Activated B cell treated with CpG ODN at 0.5 μM for 24 hours (primary cell): ENCODE measurements around the gene LMTK3. TPM values are rescaled to one million over a fixed set of nuclear protein-coding genes. Genes with fewer than 3 reads are reported as not detected.

Experiments
- ATAC-seq: fragments of 200-7000 bp; cut with Tn5 transposase; one replicate; pipeline ENCODE4 v1.10.0; 2021; ENCODE audit warnings: low read depth, mild to moderate bottlenecking, moderate library complexity
- CTCF ChIA-PET: fragments of 350-600 bp; sonication (Branson Sonifier 250); formaldehyde crosslinking; loops from one replicate; lab custom pipeline; 2021; ENCODE audit warnings: antibody characterized with exemption; lab: Charles Lee
- POLR2A ChIA-PET: fragments of 350-600 bp; sonication (Branson Sonifier 250); formaldehyde crosslinking; loops from one replicate; lab custom pipeline; 2021; ENCODE audit warnings: antibody characterized with exemption; lab: Charles Lee
- DNase-seq: peaks from one replicate; pipeline ENCODE4 v3.0.0; 2022
- H3K27ac Mint-ChIP-seq: one replicate; pipeline ENCODE4 v1.8.0; 2020; ENCODE audit warnings: mixed read lengths
- H3K27me3 Mint-ChIP-seq: one replicate; pipeline ENCODE4 v1.8.0; 2021; ENCODE audit warnings: mixed read lengths
- H3K36me3 Mint-ChIP-seq: one replicate; pipeline ENCODE4 v1.8.0; 2021; ENCODE audit warnings: low read depth, mixed read lengths
- H3K4me1 Mint-ChIP-seq: one replicate; pipeline ENCODE4 v1.8.0; 2021; ENCODE audit warnings: mixed read lengths
- H3K4me3 Mint-ChIP-seq: one replicate; pipeline ENCODE4 v1.8.0; 2020; ENCODE audit warnings: mild to moderate bottlenecking, mixed read lengths
- H3K9me3 Mint-ChIP-seq: one replicate; pipeline ENCODE4 v1.8.0; 2020; ENCODE audit warnings: mixed read lengths
- intact Hi-C: fragments of 100-400 bp; cut with micrococcal nuclease; formaldehyde crosslinking; loops from one replicate; pipeline ENCODE4 v1.15.1; 2024
- total RNA-seq: library from RNA; stranded (reverse); gene quantifications from 2 replicates; pipeline ENCODE4 v1.2.3, GENCODE V29; 2022
- TF ChIP-seq, protein P1 (sequence below): fragments of 200-600 bp; IDR thresholded peaks from one replicate; pipeline ENCODE4 v1.8.0; 2022; ENCODE audit warnings: antibody characterized with exemption, mild to moderate bottlenecking

LMTK3 gene
- total RNA-seq, 1 donor from 2014 or later: 0.60 TPM

DNA sequence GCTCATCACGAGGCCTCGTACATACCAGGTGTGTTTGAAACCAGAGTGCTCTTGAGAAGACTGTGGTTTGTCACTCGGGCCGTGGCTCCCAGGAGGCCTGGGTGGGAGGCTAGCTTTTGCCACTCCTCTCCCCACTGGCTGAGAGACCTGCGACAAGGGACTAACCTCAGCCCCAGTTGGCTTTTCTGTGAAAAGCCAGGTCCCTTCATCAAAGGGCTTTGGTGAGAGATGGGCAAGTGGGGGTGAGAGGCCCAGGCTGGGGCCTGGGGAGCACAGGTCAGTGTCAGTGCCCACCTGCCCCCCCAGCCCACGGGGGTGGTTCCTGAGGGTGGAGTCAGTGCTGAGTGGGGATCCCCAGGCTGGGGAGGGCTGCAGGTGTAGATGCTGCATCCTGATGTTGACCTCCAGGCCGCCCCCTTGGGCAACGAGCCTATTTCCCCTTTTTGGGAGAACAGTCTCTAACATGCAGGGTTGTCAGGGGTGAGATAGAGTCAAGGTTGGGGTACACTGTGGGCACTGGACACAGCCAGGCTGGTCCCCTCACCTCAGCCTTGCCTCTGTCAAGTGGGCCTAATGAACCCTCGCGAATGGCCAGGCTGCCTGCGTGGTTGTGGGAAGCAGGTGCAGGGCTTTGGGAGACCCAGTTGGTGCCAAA, 55.6 kb downstream of the LMTK3 start:
- DNase-seq: no peak
- intact Hi-C loops: no loop called here
- peaks cover 8% of the 10 kb centered on the region for H3K4me1 Mint-ChIP-seq
- no peak overlapping the region for H3K4me3 Mint-ChIP-seq
- no peaks in the 10 kb centered on the region for H3K27me3 Mint-ChIP-seq
- no peak overlapping the region for H3K27ac Mint-ChIP-seq
- ChIA-PET POLR2A (no interaction called here), CTCF (no interaction called here)
- peaks cover 62% of the 10 kb centered on the region for H3K36me3 Mint-ChIP-seq
- TF ChIP-seq, protein P1, sequence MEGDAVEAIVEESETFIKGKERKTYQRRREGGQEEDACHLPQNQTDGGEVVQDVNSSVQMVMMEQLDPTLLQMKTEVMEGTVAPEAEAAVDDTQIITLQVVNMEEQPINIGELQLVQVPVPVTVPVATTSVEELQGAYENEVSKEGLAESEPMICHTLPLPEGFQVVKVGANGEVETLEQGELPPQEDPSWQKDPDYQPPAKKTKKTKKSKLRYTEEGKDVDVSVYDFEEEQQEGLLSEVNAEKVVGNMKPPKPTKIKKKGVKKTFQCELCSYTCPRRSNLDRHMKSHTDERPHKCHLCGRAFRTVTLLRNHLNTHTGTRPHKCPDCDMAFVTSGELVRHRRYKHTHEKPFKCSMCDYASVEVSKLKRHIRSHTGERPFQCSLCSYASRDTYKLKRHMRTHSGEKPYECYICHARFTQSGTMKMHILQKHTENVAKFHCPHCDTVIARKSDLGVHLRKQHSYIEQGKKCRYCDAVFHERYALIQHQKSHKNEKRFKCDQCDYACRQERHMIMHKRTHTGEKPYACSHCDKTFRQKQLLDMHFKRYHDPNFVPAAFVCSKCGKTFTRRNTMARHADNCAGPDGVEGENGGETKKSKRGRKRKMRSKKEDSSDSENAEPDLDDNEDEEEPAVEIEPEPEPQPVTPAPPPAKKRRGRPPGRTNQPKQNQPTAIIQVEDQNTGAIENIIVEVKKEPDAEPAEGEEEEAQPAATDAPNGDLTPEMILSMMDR: no peak
- H3K9me3 Mint-ChIP-seq: no peaks in the 10 kb centered on the region
- ATAC-seq: no peak

DNA sequence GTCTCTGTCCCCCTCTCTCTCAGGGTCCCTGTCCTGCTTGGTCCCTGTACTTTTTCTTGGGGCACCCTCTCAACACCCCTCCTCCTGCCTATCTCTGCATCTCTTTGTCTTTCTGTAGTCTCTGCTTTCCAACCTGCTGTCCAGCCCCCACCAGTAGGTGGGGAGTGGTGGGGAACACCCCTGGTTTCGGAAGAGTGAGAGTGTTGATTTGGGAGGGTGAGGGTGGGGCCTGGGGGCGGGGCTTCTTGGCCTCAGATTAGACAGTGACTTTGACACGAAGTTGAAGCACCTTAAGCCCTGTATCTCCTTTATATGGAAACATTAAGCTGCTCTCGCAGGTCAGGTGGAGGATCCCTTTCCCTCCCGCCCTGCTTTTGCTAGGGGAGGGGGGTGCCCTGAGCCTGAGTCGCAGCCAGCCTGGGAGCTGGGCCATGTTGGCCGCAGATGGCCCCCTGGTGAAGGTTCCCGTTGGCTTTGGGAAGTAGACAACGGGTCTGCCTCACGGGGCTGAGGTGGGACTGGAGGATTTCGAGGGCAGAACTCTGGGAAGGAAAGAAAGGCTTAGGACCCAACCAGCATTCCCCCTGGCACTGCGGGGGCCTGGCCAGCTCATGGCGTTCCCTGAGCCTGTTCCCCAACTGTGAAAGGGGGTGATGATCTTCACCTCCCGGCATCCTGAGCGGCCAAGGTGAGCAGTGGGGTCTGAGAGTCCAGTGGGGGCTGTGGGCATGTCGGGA, 56.3 kb downstream of the LMTK3 start, which contains the start of gene KCNJ14:
Gene KCNJ14 (plus strand): TSS at position 404 of the 737 bp plus-strand sequence. CDS start 6,151 bp downstream, outside the sequence.
- DNase-seq (no peak), ATAC-seq (no peak)
- CTCF ChIA-PET: no interaction called here
- Mint-ChIP-seq H3K9me3 (no peaks in the 10 kb centered on the region), H3K4me3 (no peak within 1 kb of the TSS), H3K27ac (no peak within 1 kb of the TSS), H3K36me3 (peaks cover 69% of the 10 kb centered on the region), H3K4me1 (peaks cover 8% of the 10 kb centered on the region), H3K27me3 (no peaks in the 10 kb centered on the region)
- intact Hi-C loops: no loop called here
- POLR2A ChIA-PET: no interaction called here
- TF ChIP-seq, protein P1: no peak

DNA sequence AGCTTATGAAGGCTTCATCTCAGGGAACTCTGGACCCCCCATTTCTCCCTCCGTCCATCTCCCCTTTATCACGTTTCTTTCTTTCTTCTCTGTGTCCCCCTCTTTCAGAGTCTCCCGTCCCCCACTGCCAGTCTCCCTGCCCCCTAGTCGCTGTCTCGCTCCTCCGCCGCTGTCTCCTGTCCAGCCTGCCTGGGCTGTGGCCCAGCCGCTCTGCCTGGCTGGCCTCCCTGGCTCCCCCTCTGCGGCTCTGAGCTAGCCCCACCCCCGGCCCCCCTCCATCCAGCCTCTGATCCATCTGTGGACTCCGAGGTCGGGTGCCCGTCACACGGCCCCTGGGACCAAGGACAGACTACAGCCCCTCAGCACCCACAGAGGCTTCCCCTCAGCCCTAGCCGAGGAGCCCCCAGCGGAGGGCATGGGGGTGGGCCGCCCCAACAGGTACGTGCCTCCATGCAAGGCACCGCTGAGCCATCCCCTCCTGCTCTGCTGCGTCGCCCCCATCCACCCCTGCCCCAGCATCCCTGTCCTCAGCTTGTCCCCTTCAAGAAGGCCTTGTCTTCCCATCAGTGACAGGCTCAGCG, 57.4 kb downstream of the LMTK3 start:
- POLR2A ChIA-PET: interaction anchor here (0.6 to 0.7 kb wide), 2 partner anchors 13 to 127 kb away, joined by 4 to 11 read pairs; no protein-coding TSS in a partner anchor
- Mint-ChIP-seq H3K27ac (no peak overlapping the region), H3K27me3 (no peaks in the 10 kb centered on the region), H3K9me3 (no peaks in the 10 kb centered on the region), H3K4me3 (no peak overlapping the region), H3K36me3 (peaks cover 79% of the 10 kb centered on the region), H3K4me1 (peaks cover 8% of the 10 kb centered on the region)
- ATAC-seq (no peak), DNase-seq (no peak)
- intact Hi-C loops: no loop called here
- CTCF ChIA-PET: no interaction called here
- TF ChIP-seq, protein P1: no peak

DNA sequence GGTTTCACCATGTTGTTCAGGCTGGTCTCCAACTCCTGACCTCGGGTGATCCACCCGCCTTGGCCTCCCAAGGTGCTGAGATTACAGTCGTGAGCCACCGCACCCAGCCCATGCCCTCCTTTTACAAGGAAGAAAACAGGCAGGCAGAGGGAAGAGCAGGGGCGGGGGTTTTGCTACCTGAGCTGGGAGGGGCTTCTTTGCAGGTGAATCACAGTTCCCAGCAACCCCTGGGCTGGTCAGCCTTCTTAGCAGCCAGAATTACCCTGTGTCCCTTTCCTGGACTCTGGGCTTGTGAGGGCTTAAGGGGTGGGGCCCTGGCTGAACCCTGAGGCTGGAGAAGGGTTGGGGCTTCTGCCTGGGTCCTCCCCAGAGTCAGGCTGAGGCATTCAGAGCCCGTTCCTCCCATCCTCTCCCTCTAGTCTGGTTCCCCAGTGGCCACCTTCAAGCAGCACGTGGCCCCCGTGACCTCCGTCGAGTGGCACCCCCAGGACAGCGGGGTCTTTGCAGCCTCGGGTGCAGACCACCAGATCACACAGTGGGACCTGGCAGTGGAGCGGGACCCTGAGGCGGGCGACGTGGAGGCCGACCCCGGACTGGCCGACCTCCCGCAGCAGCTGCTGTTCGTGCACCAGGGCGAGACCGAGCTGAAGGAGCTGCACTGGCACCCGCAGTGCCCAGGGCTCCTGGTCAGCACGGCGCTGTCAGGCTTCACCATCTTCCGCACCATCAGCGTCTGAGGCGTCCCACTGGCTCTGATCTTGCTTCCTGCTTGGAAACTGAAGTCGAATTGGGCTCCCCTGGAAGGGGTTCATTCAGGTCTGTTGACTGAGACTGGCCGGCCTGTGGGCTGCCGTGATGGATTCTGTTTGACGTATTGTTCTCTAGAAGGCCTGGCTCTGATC, 59.1 kb downstream of the LMTK3 start:
- intact Hi-C loops: no loop called here
- Mint-ChIP-seq H3K4me1 (peaks cover 12% of the 10 kb centered on the region), H3K9me3 (no peaks in the 10 kb centered on the region), H3K27ac (no peak overlapping the region), H3K36me3 (peaks cover 87% of the 10 kb centered on the region), H3K4me3 (no peak overlapping the region), H3K27me3 (no peaks in the 10 kb centered on the region)
- DNase-seq (no peak), ATAC-seq (no peak)
- POLR2A ChIA-PET: no interaction called here
- TF ChIP-seq, protein P1: no peak
- CTCF ChIA-PET: interaction anchor here (1.4 kb wide), 1 partner anchor 132 kb away, joined by 3 read pairs; no protein-coding TSS in a partner anchor
